HG02852 (cell line): Measurements from ENCODE around the gene MKNK2.

Experiments
- ATAC-seq: cut with Tn5 transposase; IDR thresholded peaks from one replicate; pipeline ENCODE4 v1.9.1; 2021; ENCODE audit warnings: mild to moderate bottlenecking, moderate library complexity; ENCODE audit not compliant: unreplicated experiment

Gene MKNK2

GRCh38 chr19:2080336-2080988 lies 29.4 kb upstream of the MKNK2 start:
- ATAC-seq = no peak

- no peak for ATAC-seq
Observed at GRCh38 chr19:2079865-2080301, 28.8 kb upstream of the MKNK2 start.

DNA sequence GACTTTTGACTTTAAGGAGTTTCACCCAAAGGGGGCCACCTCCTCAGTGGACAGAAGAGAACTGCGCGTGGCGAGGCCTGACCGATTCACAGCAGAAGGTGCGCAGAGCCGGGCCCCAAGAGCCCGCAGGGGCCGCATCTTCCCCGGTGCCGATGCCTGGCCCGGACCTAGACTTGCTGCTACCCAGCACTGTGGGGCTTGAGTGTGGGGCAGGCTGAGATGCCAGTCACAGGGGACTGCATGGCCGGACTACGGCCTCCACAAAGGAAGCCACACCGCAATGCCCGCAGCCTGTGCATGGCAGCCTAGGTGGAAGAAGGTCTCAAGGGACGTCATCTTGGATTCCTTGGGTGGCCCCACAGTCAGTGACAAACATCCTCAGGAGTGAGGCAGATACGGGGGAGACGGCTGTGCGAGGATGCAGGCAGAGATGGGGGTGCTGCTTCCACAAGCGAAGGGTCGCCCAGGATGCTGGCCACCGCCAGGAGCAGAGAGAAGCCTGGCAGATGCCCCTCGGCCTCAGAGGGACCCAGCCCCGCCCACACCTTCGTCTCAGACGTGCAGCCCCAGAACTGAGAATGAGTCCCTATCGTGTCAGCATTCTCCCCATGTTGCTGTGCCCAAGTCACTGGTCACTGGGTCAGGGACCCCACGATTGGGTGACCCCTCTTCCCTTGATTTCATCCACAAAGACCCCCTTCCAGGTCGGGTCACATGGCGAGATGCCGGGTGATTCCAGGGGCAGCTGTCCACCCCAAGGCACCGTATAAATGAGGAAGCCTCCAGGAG lies 28.2 kb upstream of the MKNK2 start:
- no peak for ATAC-seq

DNA sequence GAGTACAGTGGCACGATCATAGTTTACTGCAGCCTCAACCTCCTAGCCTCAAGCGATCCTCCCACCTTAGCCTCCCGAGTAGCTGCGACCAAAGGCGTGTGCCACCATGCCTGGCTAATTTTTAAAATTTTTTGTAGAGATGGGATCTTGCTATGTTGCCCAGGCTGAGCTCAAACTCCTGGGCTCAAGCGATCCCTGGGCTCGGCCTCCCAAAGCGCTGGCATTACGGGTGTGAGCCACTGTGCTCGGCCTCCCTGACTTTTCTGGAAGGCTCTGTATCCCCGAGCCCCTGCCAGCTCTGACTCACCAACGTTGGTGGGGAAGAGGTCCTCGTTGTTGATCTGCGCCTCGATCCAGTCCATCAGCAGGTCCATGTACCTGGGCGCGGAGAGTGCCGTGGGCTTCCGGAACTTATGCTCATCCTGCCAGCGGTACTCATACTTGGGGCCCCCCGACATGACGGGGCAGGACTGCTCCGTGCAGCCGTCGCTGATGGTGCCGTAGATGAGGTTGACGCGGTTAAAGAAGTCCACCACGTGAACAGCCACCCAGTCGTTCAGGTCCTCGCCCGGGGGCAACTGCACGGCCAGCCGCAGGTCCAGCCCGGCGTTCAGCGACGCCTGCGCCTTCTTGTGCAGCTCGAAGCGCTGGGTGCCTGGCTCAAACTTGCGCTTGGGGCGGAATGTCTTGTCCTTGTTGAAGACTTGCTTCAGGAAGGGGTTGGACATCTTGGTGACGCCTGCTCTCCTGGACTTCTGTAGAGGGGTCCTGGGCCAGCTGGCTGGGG lies 27.0 kb upstream of the MKNK2 start:
- ATAC-seq = no peak

- no peak for ATAC-seq
Observed at GRCh38 chr19:2077398-2077797, 26.4 kb upstream of the MKNK2 start.

DNA sequence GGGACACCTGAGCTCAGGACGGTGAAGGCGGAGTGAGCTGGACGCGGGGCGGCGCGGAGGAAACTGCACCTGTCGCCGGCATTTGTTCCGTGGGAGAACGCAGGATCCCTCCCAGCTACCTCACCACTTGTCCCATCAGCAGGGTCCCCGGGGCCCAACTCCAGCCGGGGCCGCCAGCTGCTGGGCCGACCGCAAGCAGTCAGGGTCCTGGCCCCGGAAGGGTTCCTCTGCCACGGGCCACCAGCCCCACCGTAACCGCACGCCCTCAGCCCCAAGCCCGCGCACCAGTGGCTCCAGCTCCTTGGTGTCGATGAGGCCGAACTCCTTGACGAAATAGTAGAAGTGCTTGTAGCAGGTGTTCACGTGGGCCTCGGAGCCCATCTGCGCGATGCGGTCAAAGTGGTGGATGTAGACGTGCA lies 25.5 kb upstream of the MKNK2 start:
- no peak for ATAC-seq

DNA sequence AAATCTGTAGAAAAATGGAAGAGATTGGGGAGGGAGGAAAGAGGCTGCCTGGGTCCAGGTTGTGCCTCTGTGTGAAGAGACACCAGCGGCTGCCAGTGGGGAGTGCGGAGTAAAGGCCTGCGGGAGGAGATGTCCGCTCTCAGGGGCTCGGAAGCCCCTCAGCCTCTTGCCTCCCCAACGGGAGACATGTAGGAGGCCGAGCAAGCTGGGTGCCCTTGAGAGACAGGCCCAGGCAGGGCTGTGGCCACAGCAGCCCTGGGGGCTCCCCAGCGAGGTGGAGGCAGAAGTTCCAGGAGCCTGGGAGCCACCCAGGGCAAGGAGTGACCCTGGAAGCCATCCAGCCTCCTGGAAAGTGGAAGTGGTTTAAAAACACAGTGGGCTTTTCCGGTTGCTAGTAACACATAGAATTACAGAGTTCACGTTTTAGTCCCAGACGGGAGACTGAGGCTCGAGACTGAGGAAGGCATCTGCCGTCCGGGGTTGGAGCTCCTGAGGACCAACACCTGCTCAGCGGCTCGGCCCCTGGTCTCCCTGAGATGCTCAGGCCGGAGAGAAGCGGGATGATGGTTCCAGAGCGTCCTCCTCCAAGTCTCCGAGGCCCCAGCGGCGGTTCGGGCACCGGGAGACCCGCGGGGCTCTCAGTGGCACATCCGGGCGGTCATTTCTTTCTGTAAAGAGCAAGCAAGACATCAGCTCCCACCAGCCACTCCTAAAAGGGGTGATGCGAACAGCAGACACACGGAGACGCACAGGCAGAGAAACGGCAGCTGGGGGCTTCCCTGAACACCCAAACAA lies 21.9 kb upstream of the MKNK2 start:
- no peak for ATAC-seq

GRCh38 chr19:2070986-2071673 lies 20.1 kb upstream of the MKNK2 start:
- no peak for ATAC-seq

DNA sequence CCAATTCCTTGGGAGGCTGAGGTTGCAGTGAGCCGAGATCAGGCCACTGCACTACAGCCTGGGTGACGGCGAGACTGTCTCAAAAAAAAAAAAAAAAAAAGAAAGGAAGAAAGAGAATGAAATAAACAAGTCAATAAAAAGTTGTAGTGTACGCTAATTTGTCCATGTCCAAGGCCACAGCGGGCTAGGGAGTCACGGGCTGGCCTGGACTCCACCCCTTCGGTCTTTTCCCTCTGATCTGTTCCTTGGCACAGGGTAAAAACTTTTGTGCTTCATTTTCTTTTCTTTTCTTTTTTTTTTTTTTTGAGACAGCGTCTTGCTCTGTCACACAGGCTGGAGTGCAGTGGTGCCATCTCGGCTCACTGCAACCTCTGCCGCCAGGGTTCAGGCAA lies 19.4 kb upstream of the MKNK2 start:
- ATAC-seq = no peak

GRCh38 chr19:2064788-2065524 lies 13.9 kb upstream of the MKNK2 start:
- no peak for ATAC-seq

DNA sequence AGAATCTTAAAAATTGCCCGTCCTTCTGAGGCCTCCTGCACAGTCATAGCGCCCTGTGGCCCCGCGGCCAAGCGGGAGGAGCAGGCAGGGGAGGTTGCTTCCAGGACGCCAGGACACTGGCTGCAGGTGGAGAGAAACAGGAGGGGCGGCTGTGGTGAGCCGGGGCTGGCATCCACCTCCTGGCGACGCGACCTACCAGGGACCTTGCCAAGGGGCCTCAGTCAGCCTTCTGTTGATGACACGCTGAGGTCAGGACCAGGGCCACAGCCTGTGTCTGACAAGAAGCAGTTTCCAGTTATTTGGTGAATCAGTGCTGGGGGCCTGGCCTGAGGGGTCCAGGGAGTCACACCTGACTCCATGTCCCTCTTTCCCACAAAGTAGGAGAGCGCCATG lies 13.3 kb upstream of the MKNK2 start:
- no peak for ATAC-seq

GRCh38 chr19:2063824-2064223 lies 12.8 kb upstream of the MKNK2 start:
- ATAC-seq = no peak

- no peak for ATAC-seq
Observed at GRCh38 chr19:2062770-2063169, 11.7 kb upstream of the MKNK2 start.

GRCh38 chr19:2062389-2062729 lies 11.3 kb upstream of the MKNK2 start:
- ATAC-seq = no peak

- ATAC-seq = peak; percentile 75
Observed at GRCh38 chr19:2061495-2062388, 10.7 kb upstream of the MKNK2 start.

DNA sequence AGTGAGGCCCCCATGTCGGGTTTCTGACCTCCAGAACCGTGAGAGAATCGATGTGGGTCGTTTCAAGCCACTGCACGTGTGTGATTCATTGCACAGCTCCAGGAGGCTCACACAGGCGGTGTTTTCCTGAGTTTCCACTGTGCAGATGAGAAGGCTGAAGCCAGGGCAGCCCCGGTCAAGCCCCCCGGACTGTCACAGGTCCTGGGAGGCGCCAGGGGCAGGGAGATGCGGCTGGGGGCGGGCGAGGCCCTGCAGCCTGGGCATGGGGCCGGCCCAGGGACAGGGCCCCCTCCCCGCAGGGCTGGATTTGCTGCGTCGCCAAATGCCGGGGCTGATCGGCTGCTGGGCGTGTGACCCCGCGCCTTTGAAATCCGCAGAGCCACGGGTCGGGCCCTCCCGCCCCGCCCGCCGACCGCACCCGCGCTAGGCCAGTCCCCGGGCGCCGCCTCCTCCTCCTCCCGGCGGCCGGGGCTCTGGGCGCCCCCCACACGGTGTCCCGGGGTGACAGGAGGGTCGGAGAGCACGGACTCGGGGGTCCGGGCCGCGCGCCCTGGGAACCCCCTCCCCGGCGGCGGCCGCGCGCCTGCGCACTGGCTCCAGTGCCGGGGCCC lies 9.9 kb upstream of the MKNK2 start:
- peak; percentile 28 for ATAC-seq

GRCh38 chr19:2059422-2060201 lies 8.6 kb upstream of the MKNK2 start:
- no peak for ATAC-seq
